ENCODE results near the gene NMB.
"Not testable (repeated sequence)": the region's sequence is repeated elsewhere in the genome, so short reads cannot be mapped to it uniquely, and the experiment has no call there.

Gene NMB

GRCh38 chr15:84654689-84655453 is 3.1 kb downstream of the NMB start:
- DNase-seq: peak; percentile 93

- peak; percentile 94 for DNase-seq
Measured at GRCh38 chr15:84653910-84654688, 3.9 kb downstream of the NMB start, which contains the start of gene WDR73. Gene WDR73, minus strand, starts transcription at chr15:84654283. Its CDS starts 9 bp downstream, at chr15:84654274.

- DNase-seq: no peak
Measured at GRCh38 chr15:84653584-84653909, 4.5 kb downstream of the NMB start.

GRCh38 chr15:84649706-84650105 is 8.3 kb downstream of the NMB start:
- DNase-seq: no peak

GRCh38 chr15:84648539-84648938 is 9.5 kb downstream of the NMB start:
- DNase-seq: peak; percentile 36

GRCh38 chr15:84647726-84648125 is 10.3 kb downstream of the NMB start:
- peak; percentile 62 for DNase-seq

- no peak for DNase-seq
Measured at GRCh38 chr15:84645997-84646396, 12.0 kb downstream of the NMB start.

- no peak for DNase-seq
Measured at GRCh38 chr15:84645496-84645895, 12.5 kb downstream of the NMB start.

GRCh38 chr15:84643838-84644237 is 14.2 kb downstream of the NMB start:
- no peak for DNase-seq

- not testable (repeated sequence) for DNase-seq
Measured at GRCh38 chr15:84642640-84643039, 15.4 kb downstream of the NMB start.

- not testable (repeated sequence) for DNase-seq
Measured at GRCh38 chr15:84641871-84642270, 16.1 kb downstream of the NMB start.

GRCh38 chr15:84638103-84638502 is 19.9 kb downstream of the NMB start:
- peak; percentile 59 for DNase-seq

- peak; percentile 25 for DNase-seq
Measured at GRCh38 chr15:84634228-84634837, 23.7 kb downstream of the NMB start.

- DNase-seq: peak; percentile 81
Measured at GRCh38 chr15:84633311-84634227, 24.4 kb downstream of the NMB start.

GRCh38 chr15:84631706-84632272 is 26.2 kb downstream of the NMB start:
- DNase-seq: peak; percentile 27

- DNase-seq: no peak
Measured at GRCh38 chr15:84629033-84629432, 29.0 kb downstream of the NMB start.

- DNase-seq: peak; percentile 61
Measured at GRCh38 chr15:84625123-84625522, 32.9 kb downstream of the NMB start.

GRCh38 chr15:84624359-84624758 is 33.6 kb downstream of the NMB start:
- DNase-seq: no peak

- no peak for DNase-seq
Measured at GRCh38 chr15:84621358-84621979, 36.5 kb downstream of the NMB start.

GRCh38 chr15:84620626-84621025 is 37.4 kb downstream of the NMB start:
- DNase-seq: no peak

- no peak for DNase-seq
Measured at GRCh38 chr15:84616235-84616634, 41.8 kb downstream of the NMB start.

GRCh38 chr15:84611631-84612030 is 46.4 kb downstream of the NMB start:
- DNase-seq: no peak
